Keratinocyte (primary cell): ENCODE data around the gene TRIM8. TPM values are rescaled to one million over a fixed set of nuclear protein-coding genes. Genes with fewer than 3 reads are reported as not detected.

ENCODE experiments used
- DNase-seq: peaks from one replicate; pipeline ENCODE4 v3.0.0-alpha.2; 2011; ENCODE audit warnings: low read depth, missing footprints, low spot score
- FAIRE-seq: peaks from 2 replicates; lab custom pipeline; 2011; peaks lifted over from hg19 to GRCh38; lab: Jason Lieb, UNC
- H2AFZ ChIP-seq: 2 replicates; pipeline ENCODE4 v1.6.0; 2012; ENCODE audit warnings: low read length, control low read depth, inconsistent platforms; ENCODE audit not compliant: control insufficient read depth
- H3K27ac ChIP-seq: 2 replicates; pipeline ENCODE4 v1.5.1; 2011; ENCODE audit warnings: low read length; ENCODE audit not compliant: control insufficient read depth, insufficient read depth
- H3K27me3 ChIP-seq: 3 replicates; pipeline ENCODE4 v1.6.0; 2011; ENCODE audit warnings: low read length; ENCODE audit not compliant: control insufficient read depth, insufficient read depth; ENCODE audit errors: extremely low read depth
- H3K36me3 ChIP-seq, 2 experiments: 2 replicates in 1 of 2; 3 replicates in 1 of 2; pipeline ENCODE4 v1.5.1; 2011; ENCODE audit warnings: low read length in 2 of 2, mild to moderate bottlenecking in 1 of 2; ENCODE audit not compliant: control insufficient read depth in 2 of 2, insufficient read depth in 2 of 2; ENCODE audit errors: extremely low read depth in 1 of 2
- H3K4me1 ChIP-seq: 3 replicates; pipeline ENCODE4 v1.5.1; 2011; ENCODE audit warnings: low read length; ENCODE audit not compliant: control insufficient read depth, insufficient read depth; ENCODE audit errors: extremely low read depth
- H3K4me2 ChIP-seq: 3 replicates; pipeline ENCODE4 v1.6.0; 2011; ENCODE audit warnings: low read depth, low read length; ENCODE audit not compliant: control insufficient read depth, insufficient read depth; ENCODE audit errors: extremely low read depth
- H3K4me3 ChIP-seq, 3 experiments: fragments of 200-600 bp in 1 of 3; sonication (generic) in 1 of 3; 2 replicates in 2 of 3; 3 replicates in 1 of 3; pipeline ENCODE4 v1.5.1; 2011 to 2016; ENCODE audit warnings: low read length in 3 of 3, mild to moderate bottlenecking in 3 of 3, control low read depth in 2 of 3, inconsistent platforms in 1 of 3, low read depth in 1 of 3, mixed read lengths in 1 of 3, mixed run types in 1 of 3, moderate library complexity in 1 of 3; ENCODE audit not compliant: control insufficient read depth in 2 of 3, insufficient read depth in 2 of 3; ENCODE audit errors: extremely low read depth in 1 of 3
- H3K79me2 ChIP-seq: 2 replicates; pipeline ENCODE4 v1.6.0; 2012; ENCODE audit warnings: low read length; ENCODE audit not compliant: control insufficient read depth, insufficient read depth
- H3K9ac ChIP-seq: 3 replicates; pipeline ENCODE4 v1.6.0; 2011; ENCODE audit warnings: low read length; ENCODE audit not compliant: control insufficient read depth, insufficient read depth; ENCODE audit errors: extremely low read depth
- H3K9me1 ChIP-seq: 3 replicates; pipeline ENCODE4 v1.6.0; 2011; ENCODE audit warnings: low read length; ENCODE audit not compliant: control insufficient read depth, insufficient read depth; ENCODE audit errors: extremely low read depth
- H3K9me3 ChIP-seq: 2 replicates; pipeline ENCODE4 v1.5.1; 2012; ENCODE audit warnings: low read depth, low read length; ENCODE audit not compliant: control insufficient read depth
- H4K20me1 ChIP-seq: 3 replicates; pipeline ENCODE4 v1.6.0; 2011; ENCODE audit warnings: low read length; ENCODE audit not compliant: control insufficient read depth, insufficient read depth; ENCODE audit errors: extremely low read depth
- CTCF ChIP-seq, 3 experiments: IDR thresholded peaks in 1 of 3; conservative IDR thresholded peaks in 1 of 3; optimal IDR thresholded peaks in 1 of 3; 2 replicates in 2 of 3; 3 replicates in 1 of 3; pipeline versions ENCODE3 to v1.5.1; 2011; ENCODE audit warnings: low read length in 3 of 3, mild to moderate bottlenecking in 3 of 3, moderate library complexity in 2 of 3, control low read depth in 1 of 3, inconsistent platforms in 1 of 3; ENCODE audit not compliant: insufficient read depth in 2 of 3; ENCODE audit errors: extremely low read depth in 1 of 3
- EZH2 ChIP-seq: IDR thresholded peaks from one replicate; pipeline ENCODE4 v1.6.1; 2012; ENCODE audit warnings: inconsistent platforms, mild to moderate bottlenecking, low read length, moderate library complexity
- dilution Hi-C: fragments of 300-500 bp; cut with MboI; formaldehyde crosslinking; loops from one replicate; pipeline ENCODE4 v1.7.0; 2020; ENCODE audit warnings: low sequenced_read_pairs; ENCODE audit not compliant: extremely low pct_ligation_motif_present
- polyA plus RNA-seq, 5 experiments: library from polyadenylated mRNA; depleted of rRNA in 3 of 5; stranded (reverse) in 3 of 5; stranded (forward) in 1 of 5; unstranded in 1 of 5; fragments of >200 nt; gene quantifications; 1 replicate in 1 of 5; 2 replicates in 3 of 5; 3 replicates in 1 of 5; pipeline versions ENCODE4 v1.2.1 to v1.2.3, GENCODE V29; 2011 to 2012; ENCODE audit warnings: missing spikeins in 2 of 5, low read depth in 1 of 5, low replicate concordance in 1 of 5

Gene TRIM8
- polyA plus RNA-seq, 1 donor (not counting 4 experiments of a cell fraction or from before 2014, with no cell fraction given), result 24.8 TPM

GRCh38 chr10:102651455-102652169 is 7.3 kb downstream of the TRIM8 start:
- TF ChIP-seq CTCF (optimal IDR thresholded peaks at IDR 0.05 in 1 of 3, IDR thresholded peaks at IDR 0.05 in 1 of 3, conservative IDR thresholded peaks at IDR 0.05 in 1 of 3; ENCODE audit: extremely low read depth in 1 of 3, insufficient read depth in 2 of 3, low read length in 3 of 3), result no peak
- no peak for TF ChIP-seq EZH2
- Histone ChIP-seq H4K20me1 (peaks cover 19% of the 10 kb centered on the region), H3K9me3 (no peaks in the 10 kb centered on the region), H3K27ac (no peak overlapping the region), H2AFZ (no peak overlapping the region), H3K9ac (no peak overlapping the region), H3K27me3 (no peaks in the 10 kb centered on the region), H3K79me2 (peaks cover 67% of the 10 kb centered on the region), H3K9me1 (peaks cover 2% of the 10 kb centered on the region), H3K4me1 (peaks cover 30% of the 10 kb centered on the region), H3K4me2 (no peak overlapping the region), H3K4me3 (no peak overlapping the region), H3K36me3 (peaks cover 28 to 31% of the 10 kb centered on the region in 2 experiments)
- dilution Hi-C loops, result no loop called here
- DNase-seq (no peak), FAIRE-seq (no peak)

GRCh38 chr10:102652170-102652916 is 8.1 kb downstream of the TRIM8 start:
- peaks cover 60% of the 10 kb centered on the region for H3K79me2 ChIP-seq
- no peak overlapping the region for H2AFZ ChIP-seq
- peaks cover 33 to 36% of the 10 kb centered on the region in 2 experiments for H3K36me3 ChIP-seq
- H3K9me1 ChIP-seq, result peaks cover 2% of the 10 kb centered on the region
- H3K4me1 ChIP-seq, result peaks cover 23% of the 10 kb centered on the region
- H3K27ac ChIP-seq, result no peak overlapping the region
- dilution Hi-C loops, result no loop called here
- no peak overlapping the region for H3K9ac ChIP-seq
- no peaks in the 10 kb centered on the region for H3K27me3 ChIP-seq
- DNase-seq (no peak), FAIRE-seq (no peak)
- peaks cover 11% of the 10 kb centered on the region for H4K20me1 ChIP-seq
- H3K4me2 ChIP-seq, result no peak overlapping the region
- TF ChIP-seq EZH2 (no peak), CTCF (optimal IDR thresholded peaks at IDR 0.05 in 1 of 3, IDR thresholded peaks at IDR 0.05 in 1 of 3, conservative IDR thresholded peaks at IDR 0.05 in 1 of 3; ENCODE audit: extremely low read depth in 1 of 3, insufficient read depth in 2 of 3, low read length in 3 of 3) (no peak)
- H3K4me3 ChIP-seq, result no peak overlapping the region
- no peaks in the 10 kb centered on the region for H3K9me3 ChIP-seq
